HL-60/S4 treated with phorbol 12-myristate 13-acetate at 8.2 ng/mL for 4 days and 3 days (cell line): Measurements from ENCODE around the gene MTARC2.
"Not testable (repeated sequence)": the region's sequence is repeated elsewhere in the genome, so short reads cannot be mapped to it uniquely, and the experiment has no call there.

Experiments used
- in situ Hi-C: fragments of 300-500 bp; cut with MboI; formaldehyde crosslinking; loops from 2 replicates; pipeline ENCODE4 v1.15.0; 2022; ENCODE audit warnings: low sequenced_read_pairs

MTARC2 gene

GRCh38 chr1:220748089-220748934 is at the start of gene MTARC2:
Gene MTARC2, plus strand, starts transcription at chr1:220748322. Its CDS starts 210 bp downstream, at chr1:220748532.
- in situ Hi-C loops = no loop called here

- in situ Hi-C loops = no loop called here
These were observed 49.5 kb upstream of the MTARC2 start for GRCh38 chr1:220698607-220699016.

- in situ Hi-C loops = no loop called here
These were observed 49.1 kb upstream of the MTARC2 start for GRCh38 chr1:220699044-220699443.

- in situ Hi-C loops = no loop called here
These were observed 47.5 kb upstream of the MTARC2 start for GRCh38 chr1:220700556-220701179.

- in situ Hi-C loops = no loop called here
These were observed 46.1 kb upstream of the MTARC2 start for GRCh38 chr1:220701974-220702373.

- in situ Hi-C loops = no loop called here
These were observed 45.3 kb upstream of the MTARC2 start for GRCh38 chr1:220702733-220703270.

- in situ Hi-C loops = no loop called here
These were observed 44.8 kb upstream of the MTARC2 start for GRCh38 chr1:220703305-220703704.

- in situ Hi-C loops = no loop called here
These were observed 42.3 kb upstream of the MTARC2 start for GRCh38 chr1:220705782-220706181.

GRCh38 chr1:220706480-220706879 is 41.6 kb upstream of the MTARC2 start:
- in situ Hi-C loops = no loop called here

GRCh38 chr1:220707160-220707559 is 41.0 kb upstream of the MTARC2 start:
- in situ Hi-C loops = no loop called here

- in situ Hi-C loops = no loop called here
These were observed 39.9 kb upstream of the MTARC2 start for GRCh38 chr1:220708244-220708643.

GRCh38 chr1:220708936-220709801 is 39.0 kb upstream of the MTARC2 start:
- in situ Hi-C loops = no loop called here

GRCh38 chr1:220710333-220710732 is 37.8 kb upstream of the MTARC2 start:
- in situ Hi-C loops = no loop called here

- in situ Hi-C loops = no loop called here
These were observed 36.9 kb upstream of the MTARC2 start for GRCh38 chr1:220711056-220711809.

- in situ Hi-C loops = not testable (repeated sequence)
These were observed 32.1 kb upstream of the MTARC2 start for GRCh38 chr1:220715986-220716385.

GRCh38 chr1:220717800-220718640 is 30.1 kb upstream of the MTARC2 start:
- in situ Hi-C loops = no loop called here

- in situ Hi-C loops = not testable (repeated sequence)
These were observed 26.9 kb upstream of the MTARC2 start for GRCh38 chr1:220721266-220721665.

- in situ Hi-C loops = no loop called here
These were observed 21.5 kb upstream of the MTARC2 start for GRCh38 chr1:220726634-220727033.

- in situ Hi-C loops = no loop called here
These were observed 20.6 kb upstream of the MTARC2 start for GRCh38 chr1:220727519-220727918.
